GM18508 (cell line): Measurements from ENCODE around the gene AK6.
"Not testable (repeated sequence)": the region's sequence is repeated elsewhere in the genome, so short reads cannot be mapped to it uniquely, and the experiment has no call there.

Experiments
- ATAC-seq: cut with Tn5 transposase; IDR thresholded peaks from one replicate; pipeline ENCODE4 v1.9.1; 2021; ENCODE audit warnings: moderate number of reproducible peaks; ENCODE audit not compliant: insufficient read depth, unreplicated experiment

The AK6 gene

GRCh38 chr5:69369340-69370121 is at the start of gene AK6, which contains the start of the genes RAD17 and TAF9:
Gene AK6, minus strand, starts transcription at chr5:69369520. Its CDS starts 30 bp downstream, at chr5:69369490.
Gene RAD17, plus strand, starts transcription at chr5:69369818. Its CDS starts 2,391 bp downstream, at chr5:69372209.
Gene TAF9, minus strand, starts transcription at chr5:69369520. Its CDS starts 3,783 bp downstream, at chr5:69365737.
- ATAC-seq = peak; percentile 69

- ATAC-seq = no peak
Measured at GRCh38 chr5:69418554-69418953, 49.2 kb upstream of the AK6 start.

- no peak for ATAC-seq
Measured at GRCh38 chr5:69416699-69417098, 47.4 kb upstream of the AK6 start.

- ATAC-seq = no peak
Measured at GRCh38 chr5:69416180-69416579, 46.9 kb upstream of the AK6 start.

GRCh38 chr5:69415584-69415958 is 46.3 kb upstream of the AK6 start:
- no peak for ATAC-seq

GRCh38 chr5:69414885-69415583 is 45.7 kb upstream of the AK6 start, which contains the start of gene MARVELD2:
Gene MARVELD2, plus strand, starts transcription at chr5:69415116. Its CDS starts 4,270 bp downstream, at chr5:69419386.
- no peak for ATAC-seq

GRCh38 chr5:69404659-69405330 is 35.5 kb upstream of the AK6 start:
- no peak for ATAC-seq

GRCh38 chr5:69378376-69378775 is 9.1 kb upstream of the AK6 start:
- ATAC-seq = no peak

- ATAC-seq = peak; percentile 65
Measured at GRCh38 chr5:69374911-69375446, 5.7 kb upstream of the AK6 start.

GRCh38 chr5:69372394-69372793 is 3.1 kb upstream of the AK6 start:
- no peak for ATAC-seq

GRCh38 chr5:69370335-69370734 is 1.0 kb upstream of the AK6 start:
- ATAC-seq = not testable (repeated sequence)

- no peak for ATAC-seq
Measured at GRCh38 chr5:69368458-69369339, 621 bp downstream of the AK6 start.

- no peak for ATAC-seq
Measured at GRCh38 chr5:69367697-69368279, 1.5 kb downstream of the AK6 start.

- no peak for ATAC-seq
Measured at GRCh38 chr5:69364850-69365249, 4.5 kb downstream of the AK6 start.

GRCh38 chr5:69364414-69364813 is 4.9 kb downstream of the AK6 start:
- ATAC-seq = no peak

GRCh38 chr5:69360442-69360841 is 8.9 kb downstream of the AK6 start:
- no peak for ATAC-seq

- no peak for ATAC-seq
Measured at GRCh38 chr5:69359699-69360098, 9.6 kb downstream of the AK6 start.

GRCh38 chr5:69350664-69351063 is 18.7 kb downstream of the AK6 start:
- ATAC-seq = no peak

- ATAC-seq = no peak
Measured at GRCh38 chr5:69343083-69343482, 26.2 kb downstream of the AK6 start.
